NCI-H69 (cell line): ENCODE data around the gene TFDP1.

ENCODE experiments used
- DNase-seq: peaks from one replicate; lab custom pipeline; 2025; lab: John Stamatoyannopoulos, UW

The TFDP1 gene

GRCh38 chr13:113598481-113598880 is 13.9 kb downstream of the TFDP1 start:
- no peak for DNase-seq

GRCh38 chr13:113599391-113599790 is 14.8 kb downstream of the TFDP1 start:
- DNase-seq = no peak

- no peak for DNase-seq
Observed at GRCh38 chr13:113601166-113602070, 16.9 kb downstream of the TFDP1 start.

GRCh38 chr13:113602291-113602988 is 17.9 kb downstream of the TFDP1 start:
- no peak for DNase-seq

GRCh38 chr13:113603116-113603710 is 18.7 kb downstream of the TFDP1 start:
- DNase-seq = no peak

GRCh38 chr13:113604186-113604585 is 19.6 kb downstream of the TFDP1 start:
- no peak for DNase-seq

- DNase-seq = no peak
Observed at GRCh38 chr13:113605461-113605860, 20.9 kb downstream of the TFDP1 start.

GRCh38 chr13:113605866-113606438 is 21.4 kb downstream of the TFDP1 start:
- DNase-seq = no peak

GRCh38 chr13:113607056-113607888 is 22.7 kb downstream of the TFDP1 start:
- no peak for DNase-seq

GRCh38 chr13:113607889-113608635 is 23.5 kb downstream of the TFDP1 start:
- no peak for DNase-seq

- no peak for DNase-seq
Observed at GRCh38 chr13:113608967-113609533, 24.5 kb downstream of the TFDP1 start.

- no peak for DNase-seq
Observed at GRCh38 chr13:113609616-113610015, 25.1 kb downstream of the TFDP1 start.

- DNase-seq = no peak
Observed at GRCh38 chr13:113610266-113610665, 25.7 kb downstream of the TFDP1 start.

GRCh38 chr13:113611996-113612395 is 27.4 kb downstream of the TFDP1 start:
- no peak for DNase-seq

- no peak for DNase-seq
Observed at GRCh38 chr13:113612607-113613006, 28.1 kb downstream of the TFDP1 start.

- no peak for DNase-seq
Observed at GRCh38 chr13:113613789-113614379, 29.3 kb downstream of the TFDP1 start.

- no peak for DNase-seq
Observed at GRCh38 chr13:113616281-113616906, 31.8 kb downstream of the TFDP1 start.

GRCh38 chr13:113616991-113617749 is 32.6 kb downstream of the TFDP1 start:
- DNase-seq = peak; percentile 83

- no peak for DNase-seq
Observed at GRCh38 chr13:113617961-113618360, 33.4 kb downstream of the TFDP1 start.
